ENCODE results near the gene UNC13A. TPM values are rescaled to one million over a fixed set of nuclear protein-coding genes. Genes with fewer than 3 reads are reported as not detected.

The UNC13A gene
- polyA plus RNA-seq, 1 donor from 2014 or later, result 7.8 TPM

- Histone ChIP-seq H3F3A (ENCODE audit: insufficient read depth, low read length, poor library complexity, severe bottlenecking) (no peaks in the 10 kb centered on the region), H3K4me2 (ENCODE audit: low read length) (no peak overlapping the region), H3K27me3 (ENCODE audit: insufficient read depth, low read depth, low read length) (no peaks in the 10 kb centered on the region), H3K36me3 (ENCODE audit: insufficient read depth, low read length) (peaks cover 11% of the 10 kb centered on the region), H3K9me3 (ENCODE audit: low read length) (no peaks in the 10 kb centered on the region), H3K79me2 (replicated peaks; ENCODE audit: insufficient read depth, low read length) (no peaks in the 10 kb centered on the region), H3K27ac (ENCODE audit: low read length) (no peak overlapping the region), H3K9me2 (ENCODE audit: insufficient read depth, low read length) (no peaks in the 10 kb centered on the region), H2AFZ (ENCODE audit: low read depth, low read length) (no peak overlapping the region), H3K4me3 (ENCODE audit: low read length) (no peak overlapping the region), H3K9ac (ENCODE audit: low read length) (no peak overlapping the region), H4K20me1 (ENCODE audit: insufficient read depth) (no peaks in the 10 kb centered on the region)
- TF ChIP-seq REST (IDR thresholded peaks at IDR 0.05; ENCODE audit: borderline replicate concordance) (no peak), EP300 (conservative IDR thresholded peaks at IDR 0.05; ENCODE audit: poor library complexity, severe bottlenecking) (no peak), RAD21 (conservative IDR thresholded peaks at IDR 0.05) (no peak), POLR2AphosphoS5 (IDR thresholded peaks at IDR 0.05) (no peak), EZH2 (IDR thresholded peaks at IDR 0.05; ENCODE audit: borderline replicate concordance, insufficient read depth, low read length, poor library complexity, severe bottlenecking) (no peak), TAF1 (IDR thresholded peaks at IDR 0.05; ENCODE audit: low read depth) (no peak), SMC3 (conservative IDR thresholded peaks at IDR 0.05; ENCODE audit: poor library complexity) (no peak), CTCF (IDR thresholded peaks at IDR 0.05; ENCODE audit: poor library complexity, severe bottlenecking) (no peak), MXI1 (conservative IDR thresholded peaks at IDR 0.05; ENCODE audit: poor library complexity, severe bottlenecking) (no peak)
Observed at GRCh38 chr19:17626456-17627015, 61.6 kb downstream of the UNC13A start.

GRCh38 chr19:17625980-17626379 lies 62.2 kb downstream of the UNC13A start:
- Histone ChIP-seq H3K4me3 (ENCODE audit: low read length) (no peak overlapping the region), H3K79me2 (replicated peaks; ENCODE audit: insufficient read depth, low read length) (no peaks in the 10 kb centered on the region), H2AFZ (ENCODE audit: low read depth, low read length) (no peak overlapping the region), H3K27me3 (ENCODE audit: insufficient read depth, low read depth, low read length) (no peaks in the 10 kb centered on the region), H3K4me2 (ENCODE audit: low read length) (no peak overlapping the region), H3K36me3 (ENCODE audit: insufficient read depth, low read length) (peaks cover 13% of the 10 kb centered on the region), H3K27ac (ENCODE audit: low read length) (no peak overlapping the region), H4K20me1 (ENCODE audit: insufficient read depth) (no peaks in the 10 kb centered on the region), H3K9me3 (ENCODE audit: low read length) (no peaks in the 10 kb centered on the region), H3K9ac (ENCODE audit: low read length) (no peak overlapping the region), H3F3A (ENCODE audit: insufficient read depth, low read length, poor library complexity, severe bottlenecking) (no peaks in the 10 kb centered on the region), H3K9me2 (ENCODE audit: insufficient read depth, low read length) (no peaks in the 10 kb centered on the region)
- TF ChIP-seq CTCF (IDR thresholded peaks at IDR 0.05; ENCODE audit: poor library complexity, severe bottlenecking), result no peak

All from neural cell (in vitro differentiated cells).